HCT116 (cell line): ENCODE data around the gene CDK10.

Experiments
- CEBPB ChIP-seq: IDR thresholded peaks from 2 replicates; pipeline ENCODE4 v1.6.1; 2012; ENCODE audit warnings: low read depth
- EGR1 ChIP-seq: IDR thresholded peaks from 2 replicates; pipeline ENCODE4 v1.6.1; 2012; ENCODE audit warnings: low read depth
- EZH2 ChIP-seq: fragments of 200-600 bp; sonication (generic); IDR thresholded peaks from 2 replicates; pipeline ENCODE4 v1.6.1; 2017; ENCODE audit warnings: antibody characterized with exemption, mixed run types
- FOSL1 ChIP-seq: IDR thresholded peaks from 2 replicates; pipeline ENCODE4 v1.6.1; 2012; ENCODE audit warnings: low read depth
- MAX ChIP-seq: IDR thresholded peaks from 2 replicates; pipeline ENCODE4 v1.6.1; 2012
- SP1 ChIP-seq: IDR thresholded peaks from 2 replicates; pipeline ENCODE4 v1.6.1; 2012; ENCODE audit warnings: low read depth

- TF ChIP-seq EZH2 (no peak), SP1 (no peak), CEBPB (no peak), FOSL1 (no peak), MAX (no peak), EGR1 (no peak)
Observed at GRCh38 chr16:89736554-89736953, 50.1 kb downstream of the CDK10 start.
